Measurements from ENCODE around the gene ALDH1L1. TPM values are rescaled to one million over a fixed set of nuclear protein-coding genes. Genes with fewer than 3 reads are reported as not detected.

The ALDH1L1 gene
- total and polyA plus RNA-seq, 2 of the 4 experiments (the other 2 are of a cell fraction) = not detected

DNA sequence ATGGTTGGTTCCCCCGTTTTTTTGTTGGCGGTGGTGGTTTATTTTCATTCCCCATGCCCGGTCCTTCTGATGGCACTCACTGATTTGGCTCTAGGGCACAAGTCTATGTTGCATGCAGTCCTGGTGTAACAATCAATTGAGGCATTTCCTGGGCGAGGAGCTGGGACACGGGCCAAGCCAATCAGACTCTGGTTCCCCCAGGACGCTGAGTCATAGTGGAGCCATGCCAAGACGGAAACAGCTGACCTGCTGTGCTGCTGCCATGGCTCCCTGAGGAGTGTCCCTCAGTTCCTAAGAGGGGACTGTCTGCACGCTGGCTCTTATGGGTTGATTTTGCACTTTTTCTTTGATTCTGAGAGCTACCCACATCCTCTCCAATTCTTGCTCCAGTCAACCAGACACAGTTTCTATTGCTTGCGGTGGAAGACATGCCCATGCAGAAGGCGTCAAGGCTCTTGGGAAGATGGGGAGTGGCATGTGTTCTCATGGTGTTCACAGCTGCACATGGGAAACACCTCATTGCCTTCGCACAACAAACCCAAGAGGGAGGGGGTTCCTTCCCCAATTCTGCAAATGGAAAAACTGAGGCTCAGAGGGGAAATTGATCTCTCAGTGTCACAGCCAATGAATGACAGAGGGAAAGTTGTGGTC lies 28.3 kb upstream of the ALDH1L1 start:
- H2AFZ ChIP-seq (replicated peaks; ENCODE audit: low read length, poor library complexity) = peak overlapping the region; percentile 64
- ATAC-seq (ENCODE audit: low read depth) (peak; percentile 48), DNase-seq (peak; percentile 89)
- no peak overlapping the region; the same call in 1 of the 2 replicates for H3K23ac ChIP-seq (ENCODE audit: low read depth, low read length)
- in situ Hi-C loops (cut with MboI; ENCODE audit: low sequenced_read_pairs) = no loop called here
- no peak overlapping the region for H4K5ac ChIP-seq (ENCODE audit: low read depth, low read length)
- TF ChIP-seq MAZ (IDR thresholded peaks at IDR 0.05; ENCODE audit: borderline replicate concordance, low read depth, low read length) = no peak
- TF ChIP-seq RFX5 (IDR thresholded peaks at IDR 0.05; ENCODE audit: low read depth, low read length) = no peak
- no peak for TF ChIP-seq RCOR1 (IDR thresholded peaks at IDR 0.05; ENCODE audit: insufficient replicate concordance, low read length)
- TF ChIP-seq NFE2L2 (IDR thresholded peaks at IDR 0.05; ENCODE audit: low read depth, low read length) = peak; percentile 61; the same call in 1 of the 2 replicates
- peak; percentile 51; the same call in 1 of the 2 replicates for TF ChIP-seq FOS (IDR thresholded peaks at IDR 0.05; ENCODE audit: low read depth, low read length)
- TF ChIP-seq, protein P1, sequence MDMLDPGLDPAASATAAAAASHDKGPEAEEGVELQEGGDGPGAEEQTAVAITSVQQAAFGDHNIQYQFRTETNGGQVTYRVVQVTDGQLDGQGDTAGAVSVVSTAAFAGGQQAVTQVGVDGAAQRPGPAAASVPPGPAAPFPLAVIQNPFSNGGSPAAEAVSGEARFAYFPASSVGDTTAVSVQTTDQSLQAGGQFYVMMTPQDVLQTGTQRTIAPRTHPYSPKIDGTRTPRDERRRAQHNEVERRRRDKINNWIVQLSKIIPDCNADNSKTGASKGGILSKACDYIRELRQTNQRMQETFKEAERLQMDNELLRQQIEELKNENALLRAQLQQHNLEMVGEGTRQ (IDR thresholded peaks at IDR 0.05; ENCODE audit: low read depth, low read length) = peak; percentile 49
- TF ChIP-seq SMC3 (IDR thresholded peaks at IDR 0.05; ENCODE audit: low read depth, low read length) = no peak
- TF ChIP-seq CHD1 (IDR thresholded peaks at IDR 0.05; ENCODE audit: low read depth, low read length) = no peak
- TF ChIP-seq MAFK (IDR thresholded peaks at IDR 0.05; ENCODE audit: low read depth, low read length) = 0 out of 2 replicates have a peak, but pooled peaks have one; percentile 15
- peaks cover 5% of the 10 kb centered on the region for H3K4me1 ChIP-seq (ENCODE audit: control insufficient read depth, insufficient read depth, low read length)
- intact Hi-C loops (cut with micrococcal nuclease) = no loop called here
- no peak overlapping the region for H3K4me3 ChIP-seq (ENCODE audit: insufficient read depth, low read depth, low read length)
- no peak overlapping the region for H3K27ac ChIP-seq (ENCODE audit: insufficient read depth, low read length)
- peaks cover 5% of the 10 kb centered on the region; the same call in 1 of the 2 replicates for H3K27me3 ChIP-seq (ENCODE audit: control insufficient read depth, insufficient read depth, low read length)
- H4K8ac ChIP-seq (ENCODE audit: low read depth in 2 of 2, low read length in 2 of 2) = peak overlapping the region; percentile 29 to 82; a peak in 3 of 4 replicates
- peak overlapping the region; percentile 52 for H2AK9ac ChIP-seq (replicated peaks; ENCODE audit: low read depth, low read length, poor library complexity)
- peak overlapping the region; percentile 61; the same call in 1 of the 3 replicates for H2BK15ac ChIP-seq (ENCODE audit: low read depth, low read length)
- no peaks in the 10 kb centered on the region for H3K79me1 ChIP-seq (ENCODE audit: low read depth in 1 of 2, low read length in 2 of 2)
- H2AK5ac ChIP-seq (ENCODE audit: low read depth, low read length) = peak overlapping the region; percentile 75; the same call in 1 of the 2 replicates
- H4K20me1 ChIP-seq (ENCODE audit: insufficient read depth, low read length) = no peaks in the 10 kb centered on the region
- WGBS, 2 experiments (ENCODE audit: extremely low coverage in 2 of 2, insufficient read length in 1 of 2) = 55% methylated on average over 3 of the region's 11 CpGs; no CpG with 5 or more reads in 1 of the 2 experiments
- peak overlapping the region; percentile 68 for H3K4ac ChIP-seq (ENCODE audit: low read depth, low read length)
- ChIA-PET CTCF (interaction anchor here (0.8 to 1.7 kb wide), 2 partner anchors 9 to 10 kb away, joined by 4 to 11 read pairs; no protein-coding TSS in a partner anchor), POLR2A (ENCODE audit: unreplicated experiment) (interaction anchor here (0.6 kb wide), 1 partner anchor 9 kb away, joined by 3 read pairs; no protein-coding TSS in a partner anchor)
- peak overlapping the region; percentile 90; the same call in 1 of the 2 replicates for H4K91ac ChIP-seq (ENCODE audit: insufficient read depth, low read depth, low read length)
- H3K4me2 ChIP-seq (ENCODE audit: low read depth, low read length) = no peak overlapping the region; the same call in 1 of the 2 replicates
- peak overlapping the region; percentile 82 for H2BK5ac ChIP-seq (ENCODE audit: low read depth, low read length, poor library complexity, severe bottlenecking)
- H3K14ac ChIP-seq (replicated peaks; ENCODE audit: low read depth, low read length) = peak overlapping the region; percentile 92
- no peaks in the 10 kb centered on the region for H3K36me3 ChIP-seq (ENCODE audit: control insufficient read depth, insufficient read depth, low read length)
- H3K56ac ChIP-seq (ENCODE audit: extremely low read depth, insufficient read depth, low read length) = no peak overlapping the region
- H2BK120ac ChIP-seq (ENCODE audit: low read depth, low read length) = peak overlapping the region; percentile 96
- dilution Hi-C loops (cut with HindIII; ENCODE audit: low sequenced_read_pairs, unreplicated experiment) = no loop called here
- BruUV-seq (replicated peaks) = no TSS peak
- no peak overlapping the region for H3K9ac ChIP-seq (ENCODE audit: low read depth, low read length)
- no peaks in the 10 kb centered on the region for H3K9me3 ChIP-seq (ENCODE audit: control insufficient read depth, insufficient read depth, low read length)
- H3K18ac ChIP-seq (ENCODE audit: low read depth, low read length) = peak overlapping the region; percentile 71; the same call in 1 of the 2 replicates
- peaks cover 2% of the 10 kb centered on the region; the same call in 1 of the 2 replicates for H3K9me1 ChIP-seq (ENCODE audit: insufficient read depth, low read length)
- H2BK20ac ChIP-seq (ENCODE audit: low read depth, low read length) = peak overlapping the region; percentile 87
